Liver (tissue), 9 donors: ENCODE results near the gene ITGB3. TPM values are rescaled to one million over a fixed set of nuclear protein-coding genes. Genes with fewer than 3 reads are reported as not detected.

ENCODE experiments used
- DNase-seq: peaks from one replicate; pipeline ENCODE4 v3.0.0-alpha.2; 2017; ENCODE audit warnings: low spot score
- H3K27ac ChIP-seq, 2 donors: one replicate each; pipeline ENCODE4 v1.7.0; 2013; ENCODE audit warnings: inconsistent platforms in 2 of 2, low read length in 2 of 2, control low read depth in 1 of 2, low read depth in 1 of 2, mild to moderate bottlenecking in 1 of 2
- H3K27me3 ChIP-seq, 4 donors: one replicate each; pipeline versions ENCODE4 v1.6.1 to v1.7.0; 2013; ENCODE audit warnings: low read length in 3 of 4, inconsistent platforms in 1 of 4, mild to moderate bottlenecking in 1 of 4, moderate library complexity in 1 of 4; ENCODE audit not compliant: control insufficient read depth in 4 of 4, insufficient read depth in 4 of 4
- H3K36me3 ChIP-seq, 4 donors: one replicate each; pipeline versions ENCODE4 v1.6.1 to v1.7.0; 2013; ENCODE audit warnings: low read length in 3 of 4, mild to moderate bottlenecking in 3 of 4, low read depth in 1 of 4, moderate library complexity in 1 of 4; ENCODE audit not compliant: control insufficient read depth in 4 of 4, insufficient read depth in 3 of 4
- H3K4me1 ChIP-seq, 4 donors: one replicate each; pipeline versions ENCODE4 v1.6.1 to v1.7.0; 2013; ENCODE audit warnings: low read length in 3 of 4, mild to moderate bottlenecking in 3 of 4, moderate library complexity in 1 of 4; ENCODE audit not compliant: control insufficient read depth in 4 of 4, insufficient read depth in 4 of 4
- H3K4me3 ChIP-seq, 3 donors: one replicate each; pipeline versions ENCODE4 v1.6.1 to v1.7.0; 2013; ENCODE audit warnings: low read length in 3 of 3, control low read depth in 1 of 3, low read depth in 1 of 3, mild to moderate bottlenecking in 1 of 3
- H3K9ac ChIP-seq, 2 donors: one replicate each; pipeline ENCODE4 v1.7.0; 2013; ENCODE audit warnings: low read length in 2 of 2, mild to moderate bottlenecking in 2 of 2, moderate library complexity in 2 of 2, control low read depth in 1 of 2, low read depth in 1 of 2
- H3K9me3 ChIP-seq, 4 donors: one replicate each; pipeline versions ENCODE4 v1.6.1 to v1.7.0; 2013; ENCODE audit warnings: low read length in 3 of 4; ENCODE audit not compliant: control insufficient read depth in 4 of 4
- CTCF ChIP-seq: fragments of 150-350 bp; IDR thresholded peaks from 2 replicates; pipeline ENCODE4 v1.5.1; 2017; ENCODE audit warnings: improper control_type of control experiment, low read depth, low read length; ENCODE audit not compliant: missing input control
- EGR1 ChIP-seq, 2 donors: IDR thresholded peaks; 2 replicates each; pipeline ENCODE4 v1.6.1; 2016 to 2018; ENCODE audit warnings: antibody characterized with exemption in 2 of 2, low read depth in 2 of 2
- FOXA1 ChIP-seq: IDR thresholded peaks from 2 replicates; pipeline ENCODE4 v1.6.1; 2016; ENCODE audit warnings: antibody characterized with exemption
- FOXA2 ChIP-seq: IDR thresholded peaks from 2 replicates; pipeline ENCODE4 v1.6.1; 2016; ENCODE audit warnings: antibody characterized with exemption
- GABPA ChIP-seq, 2 donors: IDR thresholded peaks in 1 of 2; conservative IDR thresholded peaks in 1 of 2; 2 replicates each; pipeline ENCODE4 v1.6.1; 2016; ENCODE audit warnings: antibody characterized with exemption in 2 of 2, mild to moderate bottlenecking in 1 of 2, moderate library complexity in 1 of 2
- HNF4A ChIP-seq, 2 donors: conservative IDR thresholded peaks; 2 replicates each; pipeline ENCODE4 v1.6.1; 2016; ENCODE audit warnings: antibody characterized with exemption in 2 of 2, mild to moderate bottlenecking in 2 of 2
- HNF4G ChIP-seq: IDR thresholded peaks from 2 replicates; pipeline ENCODE4 v1.6.1; 2016; ENCODE audit warnings: antibody characterized with exemption
- JUND ChIP-seq, 2 donors: IDR thresholded peaks; 2 replicates each; pipeline ENCODE4 v1.6.1; 2016; ENCODE audit warnings: antibody characterized with exemption in 2 of 2
- NR2F2 ChIP-seq: IDR thresholded peaks from 2 replicates; pipeline ENCODE4 v1.6.1; 2016; ENCODE audit warnings: antibody characterized with exemption
- RAD21 ChIP-seq, 2 donors: IDR thresholded peaks; 2 replicates each; pipeline ENCODE4 v1.6.1; 2016; ENCODE audit warnings: antibody characterized with exemption in 2 of 2, mild to moderate bottlenecking in 2 of 2
- RXRA ChIP-seq, 2 donors: IDR thresholded peaks; 2 replicates each; pipeline ENCODE4 v1.6.1; 2017 to 2018; ENCODE audit warnings: antibody characterized with exemption in 2 of 2, mild to moderate bottlenecking in 1 of 2
- SP1 ChIP-seq: IDR thresholded peaks from 2 replicates; pipeline ENCODE4 v1.6.1; 2018; ENCODE audit warnings: antibody characterized with exemption, mild to moderate bottlenecking
- TAF1 ChIP-seq: conservative IDR thresholded peaks from 2 replicates; pipeline ENCODE4 v1.6.1; 2016; ENCODE audit warnings: antibody characterized with exemption, mild to moderate bottlenecking
- YY1 ChIP-seq: IDR thresholded peaks from 2 replicates; pipeline ENCODE4 v1.6.1; 2016; ENCODE audit warnings: antibody characterized with exemption, mild to moderate bottlenecking
- ZBTB33 ChIP-seq: IDR thresholded peaks from 2 replicates; pipeline ENCODE4 v1.6.1; 2016; ENCODE audit warnings: antibody characterized with exemption
- whole genome bisulfite sequencing: extraction: QIAGEN DNeasy Blood & Tissue Kit; methylation state at CpG from one replicate; pipeline ENCODE4 v1.1.7; 2013; 5-methylcytosine and 5-hydroxymethylcytosine counted together
- polyA plus RNA-seq, 2 donors: library from polyadenylated mRNA; stranded (reverse) in 1 of 2; unstranded in 1 of 2; fragments of 200-250 nt in 1 of 2; fragments of >200 nt in 1 of 2; fragmentation: Nextera tagmentation in 1 of 2; extraction: Ambion mirVana in 1 of 2; gene quantifications; one replicate each; pipeline versions ENCODE4 v1.2.1 to v1.2.3, GENCODE V29; 2013 to 2015
- total RNA-seq, 2 donors: library from RNA; depleted of rRNA; stranded (reverse); fragments of >200 nt; gene quantifications; one replicate each; pipeline ENCODE4 v1.2.3, GENCODE V29; 2014
- TF ChIP-seq, protein P1 (sequence below): IDR thresholded peaks from 2 replicates; pipeline ENCODE4 v1.6.1; 2016; ENCODE audit warnings: antibody characterized with exemption
- TF ChIP-seq, protein P2 (sequence below): IDR thresholded peaks from 2 replicates; pipeline ENCODE4 v1.6.1; 2016; ENCODE audit warnings: antibody characterized with exemption
- TF ChIP-seq, protein P3 (sequence below): IDR thresholded peaks from 2 replicates; pipeline ENCODE4 v1.6.1; 2016; ENCODE audit warnings: antibody characterized with exemption, mild to moderate bottlenecking
- donor health status: healthy.
- donor health status: healthy.
- donor health status: healthy.
- donor health status: healthy.
- donor health status: healthy.

Gene ITGB3
- total and polyA plus RNA-seq, 4 donors = 0.47 to 33.4 (median 3.8) TPM

DNA sequence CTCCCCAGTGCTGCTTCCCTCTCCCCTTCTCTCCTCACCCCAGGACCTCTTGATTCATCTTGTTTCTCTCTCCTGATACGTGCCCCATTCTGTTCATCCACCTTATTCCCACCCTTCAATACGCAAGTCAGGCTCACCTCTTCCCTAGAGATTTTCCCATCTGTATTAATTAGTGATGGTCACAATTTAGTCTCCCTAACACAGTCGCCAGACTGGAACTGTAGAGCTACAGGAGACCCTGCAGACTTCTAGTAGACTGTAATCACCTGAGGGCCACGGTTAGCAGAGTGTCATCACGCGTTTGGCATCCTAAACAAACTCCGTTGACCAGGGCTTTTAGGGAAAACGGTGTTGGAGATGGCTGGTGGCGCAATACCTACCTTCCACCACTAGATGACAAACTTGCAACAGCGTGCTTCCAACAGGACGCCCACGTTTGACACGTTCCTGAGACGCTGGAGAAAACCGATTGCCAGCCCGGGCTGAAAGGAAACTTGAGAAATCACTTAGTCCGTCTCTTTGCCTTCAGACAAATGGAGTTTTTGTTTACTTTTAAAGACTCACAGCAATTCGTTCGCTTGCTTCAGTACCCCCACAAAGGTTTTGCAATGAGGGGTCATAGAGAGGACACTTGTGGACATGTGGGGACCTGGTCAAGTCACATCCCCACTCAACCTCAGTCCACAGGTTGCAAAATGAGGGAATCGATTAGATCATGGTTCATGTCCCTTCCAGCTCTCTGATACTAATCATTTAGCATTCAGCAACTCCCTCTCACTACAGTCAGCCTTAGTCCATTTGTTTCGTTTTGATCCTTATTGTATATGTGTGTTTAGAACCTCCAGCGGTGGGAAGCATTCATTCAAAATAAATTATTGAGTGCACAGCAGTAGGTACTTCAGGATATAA is 23.8 kb upstream of the ITGB3 start:
- DNase-seq = peak; percentile 82
- Histone ChIP-seq H3K4me1 (peaks cover 0 to 19% (median 11%) of the 10 kb centered on the region in 4 donors), H3K36me3 (no peaks in the 10 kb centered on the region), H3K27ac (peak overlapping the region; percentile 73 to 81), H3K9ac (peak overlapping the region; percentile 5 to 58), H3K4me3 (peak overlapping the region; percentile 18 to 78 (median 40)), H3K27me3 (no peaks in the 10 kb centered on the region), H3K9me3 (no peaks in the 10 kb centered on the region)
- peak; percentile 69 for TF ChIP-seq FOXA2
- TF ChIP-seq GABPA (IDR thresholded peaks at IDR 0.05 in 1 of 2, conservative IDR thresholded peaks at IDR 0.05 in 1 of 2) = peak in 1 of 2 donors; percentile 57
- TF ChIP-seq, protein P1, sequence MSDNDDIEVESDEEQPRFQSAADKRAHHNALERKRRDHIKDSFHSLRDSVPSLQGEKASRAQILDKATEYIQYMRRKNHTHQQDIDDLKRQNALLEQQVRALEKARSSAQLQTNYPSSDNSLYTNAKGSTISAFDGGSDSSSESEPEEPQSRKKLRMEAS = peak; percentile 92
- TF ChIP-seq TAF1 = peak; percentile 83
- peak; percentile 93 to 97 for TF ChIP-seq JUND (IDR thresholded peaks at IDR 0.05)
- peak; percentile 92 to 94 for TF ChIP-seq HNF4A (conservative IDR thresholded peaks at IDR 0.05)
- TF ChIP-seq EGR1 (IDR thresholded peaks at IDR 0.05; ENCODE audit: low read depth in 2 of 2) = peak; percentile 87 to 96
- peak; percentile 97 for TF ChIP-seq CTCF
- TF ChIP-seq HNF4G = peak; percentile 74
- TF ChIP-seq, protein P2, sequence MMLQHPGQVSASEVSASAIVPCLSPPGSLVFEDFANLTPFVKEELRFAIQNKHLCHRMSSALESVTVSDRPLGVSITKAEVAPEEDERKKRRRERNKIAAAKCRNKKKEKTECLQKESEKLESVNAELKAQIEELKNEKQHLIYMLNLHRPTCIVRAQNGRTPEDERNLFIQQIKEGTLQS = peak; percentile 80
- TF ChIP-seq, protein P3, sequence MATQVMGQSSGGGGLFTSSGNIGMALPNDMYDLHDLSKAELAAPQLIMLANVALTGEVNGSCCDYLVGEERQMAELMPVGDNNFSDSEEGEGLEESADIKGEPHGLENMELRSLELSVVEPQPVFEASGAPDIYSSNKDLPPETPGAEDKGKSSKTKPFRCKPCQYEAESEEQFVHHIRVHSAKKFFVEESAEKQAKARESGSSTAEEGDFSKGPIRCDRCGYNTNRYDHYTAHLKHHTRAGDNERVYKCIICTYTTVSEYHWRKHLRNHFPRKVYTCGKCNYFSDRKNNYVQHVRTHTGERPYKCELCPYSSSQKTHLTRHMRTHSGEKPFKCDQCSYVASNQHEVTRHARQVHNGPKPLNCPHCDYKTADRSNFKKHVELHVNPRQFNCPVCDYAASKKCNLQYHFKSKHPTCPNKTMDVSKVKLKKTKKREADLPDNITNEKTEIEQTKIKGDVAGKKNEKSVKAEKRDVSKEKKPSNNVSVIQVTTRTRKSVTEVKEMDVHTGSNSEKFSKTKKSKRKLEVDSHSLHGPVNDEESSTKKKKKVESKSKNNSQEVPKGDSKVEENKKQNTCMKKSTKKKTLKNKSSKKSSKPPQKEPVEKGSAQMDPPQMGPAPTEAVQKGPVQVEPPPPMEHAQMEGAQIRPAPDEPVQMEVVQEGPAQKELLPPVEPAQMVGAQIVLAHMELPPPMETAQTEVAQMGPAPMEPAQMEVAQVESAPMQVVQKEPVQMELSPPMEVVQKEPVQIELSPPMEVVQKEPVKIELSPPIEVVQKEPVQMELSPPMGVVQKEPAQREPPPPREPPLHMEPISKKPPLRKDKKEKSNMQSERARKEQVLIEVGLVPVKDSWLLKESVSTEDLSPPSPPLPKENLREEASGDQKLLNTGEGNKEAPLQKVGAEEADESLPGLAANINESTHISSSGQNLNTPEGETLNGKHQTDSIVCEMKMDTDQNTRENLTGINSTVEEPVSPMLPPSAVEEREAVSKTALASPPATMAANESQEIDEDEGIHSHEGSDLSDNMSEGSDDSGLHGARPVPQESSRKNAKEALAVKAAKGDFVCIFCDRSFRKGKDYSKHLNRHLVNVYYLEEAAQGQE = peak; percentile 71
- peak; percentile 62 for TF ChIP-seq NR2F2
- peak; percentile 91 for TF ChIP-seq SP1
- peak; percentile 90 for TF ChIP-seq ZBTB33
- TF ChIP-seq FOXA1 = peak; percentile 73
- peak; percentile 98 to 100 for TF ChIP-seq RAD21 (IDR thresholded peaks at IDR 0.05)
- peak; percentile 91 for TF ChIP-seq YY1
- peak; percentile 98 to 99 for TF ChIP-seq RXRA (IDR thresholded peaks at IDR 0.05)
- WGBS = 7% methylated on average over 22 of the region's 22 CpGs
